Daoy (cell line): Measurements from ENCODE around the gene RPS16. TPM values are rescaled to one million over a fixed set of nuclear protein-coding genes. Genes with fewer than 3 reads are reported as not detected.

Experiments used
- DNase-seq: peaks from one replicate; pipeline ENCODE4 v3.0.0-alpha.2; 2015; ENCODE audit warnings: low read depth
- total RNA-seq: library from RNA; depleted of rRNA; stranded (reverse); fragments of >200 nt; shearing (Covaris generic); gene quantifications from 2 replicates; pipeline ENCODE4 v1.2.3, GENCODE V29; 2014

RPS16 gene
- total RNA-seq, 1 experiment from 2014 or later: 71.8 TPM

- DNase-seq: no peak
These were observed 13.7 kb downstream of the RPS16 start for GRCh38 chr19:39422020-39422419.

- no peak for DNase-seq
These were observed 15.0 kb downstream of the RPS16 start for GRCh38 chr19:39420769-39421168.

GRCh38 chr19:39419003-39419402 is 16.7 kb downstream of the RPS16 start:
- no peak for DNase-seq

GRCh38 chr19:39417463-39418181 is 18.1 kb downstream of the RPS16 start:
- no peak for DNase-seq

GRCh38 chr19:39416152-39417120 is 19.3 kb downstream of the RPS16 start:
- DNase-seq: no peak

- DNase-seq: no peak
These were observed 20.4 kb downstream of the RPS16 start for GRCh38 chr19:39415111-39416046.

GRCh38 chr19:39413911-39414608 is 21.7 kb downstream of the RPS16 start:
- DNase-seq: peak; percentile 45

GRCh38 chr19:39413272-39413910 is 22.4 kb downstream of the RPS16 start:
- peak; percentile 56 for DNase-seq

- no peak for DNase-seq
These were observed 22.9 kb downstream of the RPS16 start for GRCh38 chr19:39412867-39413271.

GRCh38 chr19:39412100-39412866 is 23.5 kb downstream of the RPS16 start, which contains the start of gene PLEKHG2:
PLEKHG2 (plus strand) TSS chr19:39412669; CDS start chr19:39414087, 1,418 bp downstream.
- DNase-seq: peak; percentile 98

- DNase-seq: peak; percentile 90
These were observed 24.0 kb downstream of the RPS16 start for GRCh38 chr19:39411832-39412099.

- DNase-seq: no peak
These were observed 24.5 kb downstream of the RPS16 start for GRCh38 chr19:39411081-39411831.

- DNase-seq: no peak
These were observed 25.0 kb downstream of the RPS16 start for GRCh38 chr19:39410831-39411080.

GRCh38 chr19:39410017-39410830 is 25.5 kb downstream of the RPS16 start:
- peak; percentile 67 for DNase-seq

GRCh38 chr19:39409208-39410016 is 26.3 kb downstream of the RPS16 start:
- peak; percentile 76 for DNase-seq

GRCh38 chr19:39408392-39409207 is 27.1 kb downstream of the RPS16 start:
- no peak for DNase-seq
